GM19397 (cell line): ENCODE data around the gene KSR1.
A peak's percentile ranks its signal among the peaks of the same experiment; 100 is the strongest.

Source experiments
- ATAC-seq: cut with Tn5 transposase; IDR thresholded peaks from one replicate; pipeline ENCODE4 v1.9.1; 2021; ENCODE audit warnings: mild to moderate bottlenecking, moderate library complexity; ENCODE audit not compliant: unreplicated experiment

KSR1 gene

GRCh38 chr17:27532269-27533263, 76.3 kb downstream of the KSR1 start:
- no peak for ATAC-seq

GRCh38 chr17:27533874-27534815, 77.9 kb downstream of the KSR1 start:
- no peak for ATAC-seq

- no peak for ATAC-seq
These were observed 79.1 kb downstream of the KSR1 start for GRCh38 chr17:27535178-27535928.

- no peak for ATAC-seq
These were observed 79.7 kb downstream of the KSR1 start for GRCh38 chr17:27535975-27536374.

- ATAC-seq: no peak
These were observed 80.5 kb downstream of the KSR1 start for GRCh38 chr17:27536781-27537180.

- no peak for ATAC-seq
These were observed 82.1 kb downstream of the KSR1 start for GRCh38 chr17:27538156-27538955.

- ATAC-seq: no peak
These were observed 82.9 kb downstream of the KSR1 start for GRCh38 chr17:27539152-27539551.

GRCh38 chr17:27539794-27540317, 83.6 kb downstream of the KSR1 start:
- no peak for ATAC-seq

- no peak for ATAC-seq
These were observed 84.3 kb downstream of the KSR1 start for GRCh38 chr17:27540318-27541101.

- ATAC-seq: no peak
These were observed 85.2 kb downstream of the KSR1 start for GRCh38 chr17:27541301-27542023.

GRCh38 chr17:27542841-27543463, 86.7 kb downstream of the KSR1 start:
- ATAC-seq: no peak

GRCh38 chr17:27543464-27543856, 87.2 kb downstream of the KSR1 start:
- no peak for ATAC-seq

- no peak for ATAC-seq
These were observed 87.7 kb downstream of the KSR1 start for GRCh38 chr17:27543958-27544349.

GRCh38 chr17:27544350-27545131, 88.3 kb downstream of the KSR1 start:
- ATAC-seq: peak; percentile 83

GRCh38 chr17:27545562-27546229, 89.4 kb downstream of the KSR1 start:
- ATAC-seq: no peak

GRCh38 chr17:27546624-27547300, 90.5 kb downstream of the KSR1 start:
- peak; percentile 28 for ATAC-seq
